Activated naive CD4-positive, alpha-beta T cell (primary cell): ENCODE data around the gene RETN.

ENCODE experiments used
- DNase-seq, 4 experiments: peaks; one replicate each; lab custom pipeline; 2025; lab: John Stamatoyannopoulos, UW

RETN gene

GRCh38 chr19:7668842-7669241 lies at the start of gene RETN:
Gene RETN (plus strand): TSS chr19:7669049. CDS start chr19:7669327, 278 bp downstream.
- no peak for DNase-seq

- DNase-seq, result no peak
These were observed 49.0 kb upstream of the RETN start for GRCh38 chr19:7619671-7620441.

- DNase-seq, result no peak
These were observed 48.1 kb upstream of the RETN start for GRCh38 chr19:7620442-7621412.

- DNase-seq, result no peak
These were observed 45.7 kb upstream of the RETN start for GRCh38 chr19:7622933-7623685.

GRCh38 chr19:7623725-7624603 lies 44.9 kb upstream of the RETN start:
- DNase-seq, result no peak

- DNase-seq, result no peak
These were observed 44.0 kb upstream of the RETN start for GRCh38 chr19:7624810-7625209.

- DNase-seq, result no peak
These were observed 43.0 kb upstream of the RETN start for GRCh38 chr19:7625763-7626372.

- no peak for DNase-seq
These were observed 41.7 kb upstream of the RETN start for GRCh38 chr19:7627166-7627565.

GRCh38 chr19:7628589-7629311 lies 40.1 kb upstream of the RETN start:
- no peak for DNase-seq

GRCh38 chr19:7629347-7630054 lies 39.3 kb upstream of the RETN start, which contains the start of the genes PET100 and XAB2:
Gene PET100 (plus strand): TSS chr19:7629793. CDS start chr19:7629834, 41 bp downstream.
Gene XAB2 (minus strand): TSS chr19:7629545. CDS start chr19:7629527, 18 bp downstream.
- DNase-seq, result peak; percentile 83 to 92 (median 88)

- no peak for DNase-seq
These were observed 37.3 kb upstream of the RETN start for GRCh38 chr19:7631577-7631976.

GRCh38 chr19:7632340-7633203 lies 36.3 kb upstream of the RETN start:
- no peak for DNase-seq

- DNase-seq, result no peak
These were observed 35.2 kb upstream of the RETN start, which contains the start of gene PCP2 for GRCh38 chr19:7633698-7634097. Gene PCP2 (minus strand): TSS chr19:7633719. CDS start chr19:7633457, 262 bp downstream.

- no peak for DNase-seq
These were observed 33.2 kb upstream of the RETN start for GRCh38 chr19:7635670-7636069.

GRCh38 chr19:7636317-7636690 lies 32.5 kb upstream of the RETN start:
- DNase-seq, result no peak

- peak; percentile 79 to 95 (median 88) for DNase-seq
These were observed 32.0 kb upstream of the RETN start, which contains the start of gene STXBP2 for GRCh38 chr19:7636691-7637373. Gene STXBP2 (plus strand): TSS chr19:7637110. CDS start chr19:7637150, 40 bp downstream.
